Memory B cell (primary cell): ENCODE results near the gene LGALS4.
"Not testable (repeated sequence)": the region's sequence is repeated elsewhere in the genome, so short reads cannot be mapped to it uniquely, and the experiment has no call there.

Source experiments
- ATAC-seq: fragments of 150-1000 bp; cut with Tn5 transposase; 2 replicates; pipeline ENCODE4 v1.10.0; 2021; ENCODE audit warnings: low read depth, mild to moderate bottlenecking, moderate library complexity
- DNase-seq, 2 donors: peaks; one replicate each; pipeline ENCODE4 v3.0.0; 2022; ENCODE audit warnings: low spot score in 2 of 2
- H3K27ac Mint-ChIP-seq: one replicate; pipeline ENCODE4 v1.8.0; 2022; ENCODE audit warnings: mild to moderate bottlenecking, moderate library complexity, mixed read lengths
- H3K27me3 Mint-ChIP-seq: one replicate; pipeline ENCODE4 v1.8.0; 2022; ENCODE audit warnings: mixed read lengths
- H3K36me3 Mint-ChIP-seq: one replicate; pipeline ENCODE4 v1.8.0; 2022; ENCODE audit warnings: mild to moderate bottlenecking, mixed read lengths
- H3K4me1 Mint-ChIP-seq: one replicate; pipeline ENCODE4 v1.8.0; 2022; ENCODE audit warnings: mixed read lengths
- H3K4me3 Mint-ChIP-seq: one replicate; pipeline ENCODE4 v1.8.0; 2022; ENCODE audit warnings: mild to moderate bottlenecking, moderate library complexity, mixed read lengths
- H3K9me3 Mint-ChIP-seq: one replicate; pipeline ENCODE4 v1.8.0; 2022; ENCODE audit warnings: mixed read lengths

LGALS4 gene

GRCh38 chr19:38790507-38791403 lies 22.0 kb downstream of the LGALS4 start:
- not testable (repeated sequence) for ATAC-seq, H3K4me3 Mint-ChIP-seq, DNase-seq, H3K9me3 Mint-ChIP-seq, H3K27ac Mint-ChIP-seq, H3K36me3 Mint-ChIP-seq, H3K4me1 Mint-ChIP-seq, H3K27me3 Mint-ChIP-seq

GRCh38 chr19:38788478-38789243 lies 24.1 kb downstream of the LGALS4 start, which contains the start of gene LGALS7B:
LGALS7B (plus strand) TSS chr19:38789200; CDS start chr19:38789227, 27 bp downstream.
- H3K4me3 Mint-ChIP-seq: no peak within 1 kb of the TSS
- no peak within 1 kb of the TSS for H3K27ac Mint-ChIP-seq
- ATAC-seq (no peak), DNase-seq (no peak)
- no peaks in the 10 kb centered on the region for H3K4me1 Mint-ChIP-seq
- no peaks in the 10 kb centered on the region for H3K36me3 Mint-ChIP-seq
- H3K9me3 Mint-ChIP-seq: no peaks in the 10 kb centered on the region
- no peaks in the 10 kb centered on the region for H3K27me3 Mint-ChIP-seq

GRCh38 chr19:38786572-38787265 lies 26.0 kb downstream of the LGALS4 start:
- H3K27ac Mint-ChIP-seq: no peak overlapping the region
- H3K4me3 Mint-ChIP-seq: no peak overlapping the region
- DNase-seq: no peak
- no peaks in the 10 kb centered on the region for H3K4me1 Mint-ChIP-seq
- no peaks in the 10 kb centered on the region for H3K9me3 Mint-ChIP-seq
- no peaks in the 10 kb centered on the region for H3K27me3 Mint-ChIP-seq
- H3K36me3 Mint-ChIP-seq: no peaks in the 10 kb centered on the region
- ATAC-seq: no peak

GRCh38 chr19:38786061-38786460 lies 26.7 kb downstream of the LGALS4 start:
- not testable (repeated sequence) for H3K4me3 Mint-ChIP-seq, ATAC-seq, H3K36me3 Mint-ChIP-seq, H3K9me3 Mint-ChIP-seq, DNase-seq, H3K27ac Mint-ChIP-seq, H3K27me3 Mint-ChIP-seq, H3K4me1 Mint-ChIP-seq

GRCh38 chr19:38785187-38785699 lies 27.5 kb downstream of the LGALS4 start:
- DNase-seq: no peak
- Mint-ChIP-seq H3K4me3 (no peak overlapping the region), H3K27me3 (no peaks in the 10 kb centered on the region), H3K9me3 (no peaks in the 10 kb centered on the region), H3K27ac (no peak overlapping the region), H3K4me1 (no peaks in the 10 kb centered on the region), H3K36me3 (no peaks in the 10 kb centered on the region)
- ATAC-seq: no peak

- Mint-ChIP-seq H3K36me3 (no peaks in the 10 kb centered on the region), H3K27me3 (no peaks in the 10 kb centered on the region), H3K9me3 (no peaks in the 10 kb centered on the region), H3K4me1 (no peaks in the 10 kb centered on the region), H3K4me3 (no peak overlapping the region), H3K27ac (no peak overlapping the region)
- DNase-seq (no peak), ATAC-seq (no peak)
Measured at GRCh38 chr19:38784224-38784623, 28.5 kb downstream of the LGALS4 start.

- not testable (repeated sequence) for H3K4me3 Mint-ChIP-seq, ATAC-seq, H3K9me3 Mint-ChIP-seq, H3K36me3 Mint-ChIP-seq, H3K4me1 Mint-ChIP-seq, H3K27me3 Mint-ChIP-seq, DNase-seq, H3K27ac Mint-ChIP-seq
Measured at GRCh38 chr19:38782212-38782611, 30.5 kb downstream of the LGALS4 start.

- ATAC-seq (no peak), DNase-seq (no peak)
- Mint-ChIP-seq H3K27me3 (peaks cover 4% of the 10 kb centered on the region), H3K4me1 (no peaks in the 10 kb centered on the region), H3K36me3 (no peaks in the 10 kb centered on the region), H3K4me3 (no peak overlapping the region), H3K9me3 (no peaks in the 10 kb centered on the region), H3K27ac (no peak overlapping the region)
Measured at GRCh38 chr19:38781058-38781457, 31.7 kb downstream of the LGALS4 start.

- H3K27me3 Mint-ChIP-seq: peaks cover 4% of the 10 kb centered on the region
- ATAC-seq (no peak), DNase-seq (no peak)
- H3K36me3 Mint-ChIP-seq: no peaks in the 10 kb centered on the region
- H3K4me1 Mint-ChIP-seq: no peaks in the 10 kb centered on the region
- no peaks in the 10 kb centered on the region for H3K9me3 Mint-ChIP-seq
- H3K27ac Mint-ChIP-seq: no peak overlapping the region
- no peak overlapping the region for H3K4me3 Mint-ChIP-seq
Measured at GRCh38 chr19:38780443-38780842, 32.3 kb downstream of the LGALS4 start.

- Mint-ChIP-seq H3K27me3 (peaks cover 4% of the 10 kb centered on the region), H3K36me3 (no peaks in the 10 kb centered on the region), H3K4me3 (no peak overlapping the region), H3K4me1 (no peaks in the 10 kb centered on the region), H3K9me3 (no peaks in the 10 kb centered on the region), H3K27ac (no peak overlapping the region)
- ATAC-seq: no peak
- no peak for DNase-seq
Measured at GRCh38 chr19:38778733-38779132, 34.0 kb downstream of the LGALS4 start.

GRCh38 chr19:38774181-38774950 lies 38.4 kb downstream of the LGALS4 start:
- no peak for DNase-seq
- Mint-ChIP-seq H3K27ac (no peak overlapping the region), H3K36me3 (no peaks in the 10 kb centered on the region), H3K9me3 (no peaks in the 10 kb centered on the region), H3K4me3 (no peak overlapping the region), H3K27me3 (peaks cover 4% of the 10 kb centered on the region), H3K4me1 (peaks cover under 1% of the 10 kb centered on the region)
- no peak for ATAC-seq

- no peak for ATAC-seq
- Mint-ChIP-seq H3K36me3 (no peaks in the 10 kb centered on the region), H3K4me1 (peaks cover 5% of the 10 kb centered on the region), H3K4me3 (no peak within 1 kb of the TSS), H3K27ac (no peak within 1 kb of the TSS), H3K9me3 (no peaks in the 10 kb centered on the region), H3K27me3 (peaks cover under 1% of the 10 kb centered on the region)
- no peak for DNase-seq
Measured at GRCh38 chr19:38773469-38774177, 39.1 kb downstream of the LGALS4 start, which contains the start of gene LGALS7. LGALS7 (minus strand) TSS chr19:38773517; CDS start chr19:38773492, 25 bp downstream.

GRCh38 chr19:38771569-38771968 lies 41.2 kb downstream of the LGALS4 start:
- not testable (repeated sequence) for DNase-seq, ATAC-seq, H3K27me3 Mint-ChIP-seq, H3K36me3 Mint-ChIP-seq, H3K4me1 Mint-ChIP-seq, H3K27ac Mint-ChIP-seq, H3K4me3 Mint-ChIP-seq, H3K9me3 Mint-ChIP-seq
